Upper lobe of left lung (tissue), 4 donors: ENCODE measurements around the gene OR2T27.

Experiments
- EP300 ChIP-seq, 4 donors: sonication (generic); formaldehyde crosslinking; IDR thresholded peaks; one replicate each; pipeline ENCODE4 v1.5.1; 2017; ENCODE audit warnings: antibody characterized with exemption in 4 of 4, control low read depth in 2 of 4
- POLR2A ChIP-seq, 4 donors: fragments of 450-650 bp; IDR thresholded peaks; one replicate each; pipeline ENCODE4 v1.5.1; 2016 to 2017; ENCODE audit warnings: antibody characterized with exemption in 4 of 4, mild to moderate bottlenecking in 2 of 4
- POLR2AphosphoS5 ChIP-seq, 2 donors: sonication (generic); formaldehyde crosslinking; IDR thresholded peaks; one replicate each; pipeline ENCODE4 v1.5.1; 2017; ENCODE audit warnings: antibody characterized with exemption in 2 of 2
- TF ChIP-seq, protein P1 (sequence below), 6 experiments: fragments of 450-650 bp in 4 of 6; fragments of 200-600 bp in 2 of 6; sonication (generic) in 2 of 6; IDR thresholded peaks; one replicate each; pipeline ENCODE4 v1.5.1; 2016 to 2019; ENCODE audit warnings: antibody characterized with exemption in 6 of 6

DNA sequence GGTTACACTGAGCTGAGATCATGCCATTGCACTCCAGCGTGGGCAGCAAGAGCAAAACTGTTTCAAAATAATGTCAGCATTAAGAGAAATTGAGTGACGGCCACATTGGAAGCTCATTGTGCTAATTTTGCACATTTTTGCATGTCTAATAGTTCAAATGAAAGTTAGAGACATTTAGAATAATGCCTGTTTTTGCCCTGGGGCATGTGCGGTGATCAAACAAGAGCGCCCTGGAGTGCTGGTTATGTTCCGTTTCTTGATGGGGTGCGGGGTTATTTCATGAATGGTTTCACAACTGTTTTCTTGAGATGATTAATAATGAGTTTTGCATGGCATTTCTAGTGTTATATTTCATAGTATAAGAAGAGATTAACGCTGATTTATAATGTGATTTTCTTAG is 33.6 kb downstream of the OR2T27 start:
- TF ChIP-seq, protein P1, sequence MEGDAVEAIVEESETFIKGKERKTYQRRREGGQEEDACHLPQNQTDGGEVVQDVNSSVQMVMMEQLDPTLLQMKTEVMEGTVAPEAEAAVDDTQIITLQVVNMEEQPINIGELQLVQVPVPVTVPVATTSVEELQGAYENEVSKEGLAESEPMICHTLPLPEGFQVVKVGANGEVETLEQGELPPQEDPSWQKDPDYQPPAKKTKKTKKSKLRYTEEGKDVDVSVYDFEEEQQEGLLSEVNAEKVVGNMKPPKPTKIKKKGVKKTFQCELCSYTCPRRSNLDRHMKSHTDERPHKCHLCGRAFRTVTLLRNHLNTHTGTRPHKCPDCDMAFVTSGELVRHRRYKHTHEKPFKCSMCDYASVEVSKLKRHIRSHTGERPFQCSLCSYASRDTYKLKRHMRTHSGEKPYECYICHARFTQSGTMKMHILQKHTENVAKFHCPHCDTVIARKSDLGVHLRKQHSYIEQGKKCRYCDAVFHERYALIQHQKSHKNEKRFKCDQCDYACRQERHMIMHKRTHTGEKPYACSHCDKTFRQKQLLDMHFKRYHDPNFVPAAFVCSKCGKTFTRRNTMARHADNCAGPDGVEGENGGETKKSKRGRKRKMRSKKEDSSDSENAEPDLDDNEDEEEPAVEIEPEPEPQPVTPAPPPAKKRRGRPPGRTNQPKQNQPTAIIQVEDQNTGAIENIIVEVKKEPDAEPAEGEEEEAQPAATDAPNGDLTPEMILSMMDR (IDR thresholded peaks at IDR 0.05) = no peak
- TF ChIP-seq POLR2A (IDR thresholded peaks at IDR 0.05) = no peak
- TF ChIP-seq POLR2AphosphoS5 (IDR thresholded peaks at IDR 0.05) = no peak
- no peak for TF ChIP-seq EP300 (IDR thresholded peaks at IDR 0.05)
